H9 (cell line): ENCODE measurements around the gene PSTK. TPM values are rescaled to one million over a fixed set of nuclear protein-coding genes. Genes with fewer than 3 reads are reported as not detected.

ENCODE experiments used
- DNase-seq: peaks from one replicate; pipeline ENCODE4 v3.0.0-alpha.2; 2017
- H2AFZ ChIP-seq: one replicate; pipeline ENCODE4 v1.6.1; 2013; ENCODE audit warnings: mild to moderate bottlenecking, low read length, control low read depth, moderate library complexity
- H2AK5ac ChIP-seq: 2 replicates; pipeline ENCODE4 v1.6.1; 2013; ENCODE audit warnings: low read length, control low read depth, mixed read lengths; ENCODE audit not compliant: insufficient read length
- H2BK120ac ChIP-seq: one replicate; pipeline ENCODE4 v1.6.1; 2013; ENCODE audit warnings: low read depth, mild to moderate bottlenecking, low read length, control low read depth, inconsistent platforms; ENCODE audit not compliant: poor library complexity, severe bottlenecking
- H2BK12ac ChIP-seq: 2 replicates; pipeline ENCODE4 v1.6.1; 2013; ENCODE audit warnings: low read length, control low read depth, mixed read lengths, low read depth; ENCODE audit not compliant: insufficient read length
- H2BK15ac ChIP-seq: 2 replicates; pipeline ENCODE4 v1.6.1; 2013; ENCODE audit warnings: low read depth, low read length, control low read depth
- H2BK20ac ChIP-seq: one replicate; pipeline ENCODE4 v1.6.1; 2013; ENCODE audit warnings: low read depth, mild to moderate bottlenecking, low read length, control low read depth, inconsistent platforms; ENCODE audit not compliant: poor library complexity, severe bottlenecking
- H2BK5ac ChIP-seq: 2 replicates; pipeline ENCODE4 v1.6.1; 2013; ENCODE audit warnings: low read length, control low read depth, mixed read lengths; ENCODE audit not compliant: insufficient read length
- H3K14ac ChIP-seq: 2 replicates; pipeline ENCODE4 v1.6.1; 2013; ENCODE audit warnings: low read length, control low read depth; ENCODE audit not compliant: insufficient read depth
- H3K18ac ChIP-seq: 2 replicates; pipeline ENCODE4 v1.6.1; 2013; ENCODE audit warnings: low read depth, mild to moderate bottlenecking, mixed read lengths, low read length, control low read depth; ENCODE audit not compliant: insufficient read length
- H3K23ac ChIP-seq: 2 replicates; pipeline ENCODE4 v1.6.1; 2013; ENCODE audit warnings: low read length, control low read depth, mixed read lengths, low read depth; ENCODE audit not compliant: insufficient read length
- H3K23me2 ChIP-seq: 2 replicates; pipeline ENCODE4 v1.6.1; 2013; ENCODE audit warnings: low read depth, mild to moderate bottlenecking, mixed read lengths, low read length, control low read depth; ENCODE audit not compliant: insufficient read length, poor library complexity, severe bottlenecking
- H3K27ac ChIP-seq: 2 replicates; pipeline ENCODE4 v1.5.1; 2013; ENCODE audit warnings: low read length, control low read depth, mixed read lengths, low read depth; ENCODE audit not compliant: insufficient read length
- H3K27me3 ChIP-seq: 2 replicates; pipeline ENCODE4 v1.6.1; 2013; ENCODE audit warnings: low read length, control low read depth, inconsistent platforms; ENCODE audit not compliant: insufficient read depth
- H3K4ac ChIP-seq: 2 replicates; pipeline ENCODE4 v1.6.1; 2013; ENCODE audit warnings: low read depth, mild to moderate bottlenecking, control low read depth, inconsistent platforms, low read length, moderate library complexity
- H3K4me1 ChIP-seq: 2 replicates; pipeline ENCODE4 v1.6.1; 2013; ENCODE audit warnings: low read length, control low read depth, inconsistent platforms; ENCODE audit not compliant: insufficient read depth
- H3K4me2 ChIP-seq: 2 replicates; pipeline ENCODE4 v1.6.1; 2013; ENCODE audit warnings: low read length, control low read depth, mixed read lengths; ENCODE audit not compliant: insufficient read length, insufficient read depth
- H3K56ac ChIP-seq: 2 replicates; pipeline ENCODE4 v1.6.1; 2013; ENCODE audit warnings: low read depth, mild to moderate bottlenecking, mixed read lengths, low read length, control low read depth; ENCODE audit not compliant: insufficient read length
- H3K79me1 ChIP-seq: 2 replicates; pipeline ENCODE4 v1.6.1; 2013; ENCODE audit warnings: low read depth, mild to moderate bottlenecking, moderate library complexity, low read length, control low read depth, inconsistent platforms; ENCODE audit not compliant: insufficient read depth, poor library complexity, severe bottlenecking
- H3K79me2 ChIP-seq: 2 replicates; pipeline ENCODE4 v1.6.1; 2013; ENCODE audit warnings: low read length, control low read depth, inconsistent platforms; ENCODE audit not compliant: insufficient read depth
- H3K9ac ChIP-seq: 2 replicates; pipeline ENCODE4 v1.6.1; 2013; ENCODE audit warnings: low read length, control low read depth, mixed read lengths; ENCODE audit not compliant: insufficient read length; ENCODE audit errors: extremely low read depth
- H3K9me3 ChIP-seq: one replicate; pipeline ENCODE4 v1.6.1; 2013; ENCODE audit warnings: low read depth, low read length, inconsistent platforms; ENCODE audit not compliant: control insufficient read depth
- H3T11ph ChIP-seq: one replicate; pipeline ENCODE4 v1.6.1; 2013; ENCODE audit warnings: mild to moderate bottlenecking, low read length, control low read depth, inconsistent platforms
- H4K20me1 ChIP-seq: one replicate; pipeline ENCODE4 v1.6.1; 2013; ENCODE audit not compliant: control insufficient read depth, insufficient read length, insufficient read depth
- H4K5ac ChIP-seq: 2 replicates; pipeline ENCODE4 v1.6.1; 2013; ENCODE audit warnings: low read depth, mild to moderate bottlenecking, mixed read lengths, low read length, control low read depth; ENCODE audit not compliant: insufficient read length
- H4K8ac ChIP-seq: replicated peaks from 2 replicates; pipeline ENCODE4 v1.6.1; 2013; ENCODE audit warnings: low read length, control low read depth, mixed read lengths, low read depth; ENCODE audit not compliant: insufficient read length
- H4K91ac ChIP-seq: 2 replicates; pipeline ENCODE4 v1.6.1; 2013; ENCODE audit warnings: low read depth, mild to moderate bottlenecking, moderate library complexity, mixed read lengths, low read length, control low read depth; ENCODE audit not compliant: insufficient read length
- H3K27ac Mint-ChIP-seq, 3 experiments: 2 replicates in 2 of 3; 3 replicates in 1 of 3; pipeline ENCODE4 v1.8.0; 2020 to 2021; ENCODE audit warnings: mixed read lengths in 3 of 3, mild to moderate bottlenecking in 1 of 3, moderate library complexity in 1 of 3
- H3K27me3 Mint-ChIP-seq: 2 replicates; pipeline ENCODE4 v1.8.0; 2021; ENCODE audit warnings: low read depth, mild to moderate bottlenecking, moderate library complexity, mixed read lengths
- H3K36me3 Mint-ChIP-seq, 3 experiments: 2 replicates in 2 of 3; 3 replicates in 1 of 3; pipeline ENCODE4 v1.8.0; 2020 to 2021; ENCODE audit warnings: low read depth in 3 of 3, mixed read lengths in 3 of 3; ENCODE audit not compliant: insufficient read depth in 1 of 3
- H3K4me1 Mint-ChIP-seq, 2 experiments: 2 replicates each; pipeline ENCODE4 v1.8.0; 2020; ENCODE audit warnings: mixed read lengths in 2 of 2
- H3K4me3 Mint-ChIP-seq, 2 experiments: 2 replicates in 1 of 2; 3 replicates in 1 of 2; pipeline ENCODE4 v1.8.0; 2020 to 2021; ENCODE audit warnings: mild to moderate bottlenecking in 2 of 2, mixed read lengths in 2 of 2, moderate library complexity in 1 of 2
- H3K9me3 Mint-ChIP-seq, 2 experiments: 2 replicates in 1 of 2; 3 replicates in 1 of 2; pipeline ENCODE4 v1.8.0; 2020; ENCODE audit warnings: mild to moderate bottlenecking in 2 of 2, mixed read lengths in 2 of 2, moderate library complexity in 1 of 2
- WGBS: extraction: QIAGEN DNeasy Blood & Tissue Kit; methylation state at CpG from one replicate; pipeline ENCODE4 v1.1.7; 2013; ENCODE audit warnings: missing lambda C conversion rate, low lambda C conversion rate, mixed read lengths; ENCODE audit not compliant: insufficient read length; ENCODE audit errors: extremely low coverage; 5-methylcytosine and 5-hydroxymethylcytosine counted together
- total RNA-seq: library from RNA; stranded (reverse); gene quantifications from 2 replicates; pipeline ENCODE4 v1.2.1, GENCODE V29; 2021
- TF ChIP-seq, protein P1 (sequence below): fragments of 200-600 bp; sonication (generic); conservative IDR thresholded peaks from 3 replicates; pipeline ENCODE4 v1.8.0; 2021; ENCODE audit warnings: antibody characterized with exemption, mild to moderate bottlenecking

PSTK gene
- total RNA-seq, 1 experiment from 2014 or later = 8.0 TPM

- Histone ChIP-seq H2BK15ac (no peak overlapping the region), H3K27ac (no peak overlapping the region), H2AFZ (no peak overlapping the region), H3K23ac (no peak overlapping the region), H3K4me2 (peak overlapping the region; percentile 64), H4K8ac (no peak overlapping the region), H3K56ac (no peak overlapping the region), H3K9me3 (no peaks in the 10 kb centered on the region), H2BK20ac (no peak overlapping the region), H3K4me1 (0 out of 2 replicates have a peak, but pooled peaks cover 2% of the 10 kb centered on the region), H4K5ac (no peak overlapping the region), H4K91ac (no peak overlapping the region), H2BK5ac (no peak overlapping the region), H2AK5ac (no peak overlapping the region), H3K14ac (no peak overlapping the region), H3K18ac (no peak overlapping the region), H3K4ac (no peak overlapping the region), H3K79me1 (no peaks in the 10 kb centered on the region), H3K79me2 (peaks cover 3% of the 10 kb centered on the region; the same call in 1 of the 2 replicates), H2BK120ac (no peak overlapping the region), H2BK12ac (no peak overlapping the region), H3K27me3 (peaks cover 16% of the 10 kb centered on the region; the same call in 1 of the 2 replicates), H3T11ph (no peak overlapping the region), H3K23me2 (peaks cover 18% of the 10 kb centered on the region), H4K20me1 (no peaks in the 10 kb centered on the region), H3K9ac (peak overlapping the region; percentile 88)
- Mint-ChIP-seq H3K27ac (peak overlapping the region in 2 of 3 experiments; percentile 59 to 62; a peak in 5 of 7 replicates), H3K4me1 (peaks cover 29 to 31% of the 10 kb centered on the region in 2 experiments), H3K4me3 (peak overlapping the region; percentile 96 to 100), H3K9me3 (peaks cover 0 to 3% of the 10 kb centered on the region in 2 experiments; a peak in 2 of 5 replicates), H3K27me3 (peaks cover 28% of the 10 kb centered on the region), H3K36me3 (peaks cover 11 to 18% (median 11%) of the 10 kb centered on the region in 3 experiments; a peak in 6 of 7 replicates)
- WGBS = no CpG with 5 or more reads among the region's 30 CpGs
- peak; percentile 32 for DNase-seq
- TF ChIP-seq, protein P1, sequence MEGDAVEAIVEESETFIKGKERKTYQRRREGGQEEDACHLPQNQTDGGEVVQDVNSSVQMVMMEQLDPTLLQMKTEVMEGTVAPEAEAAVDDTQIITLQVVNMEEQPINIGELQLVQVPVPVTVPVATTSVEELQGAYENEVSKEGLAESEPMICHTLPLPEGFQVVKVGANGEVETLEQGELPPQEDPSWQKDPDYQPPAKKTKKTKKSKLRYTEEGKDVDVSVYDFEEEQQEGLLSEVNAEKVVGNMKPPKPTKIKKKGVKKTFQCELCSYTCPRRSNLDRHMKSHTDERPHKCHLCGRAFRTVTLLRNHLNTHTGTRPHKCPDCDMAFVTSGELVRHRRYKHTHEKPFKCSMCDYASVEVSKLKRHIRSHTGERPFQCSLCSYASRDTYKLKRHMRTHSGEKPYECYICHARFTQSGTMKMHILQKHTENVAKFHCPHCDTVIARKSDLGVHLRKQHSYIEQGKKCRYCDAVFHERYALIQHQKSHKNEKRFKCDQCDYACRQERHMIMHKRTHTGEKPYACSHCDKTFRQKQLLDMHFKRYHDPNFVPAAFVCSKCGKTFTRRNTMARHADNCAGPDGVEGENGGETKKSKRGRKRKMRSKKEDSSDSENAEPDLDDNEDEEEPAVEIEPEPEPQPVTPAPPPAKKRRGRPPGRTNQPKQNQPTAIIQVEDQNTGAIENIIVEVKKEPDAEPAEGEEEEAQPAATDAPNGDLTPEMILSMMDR = no peak
Observed at GRCh38 chr10:123007558-123008354, 27.6 kb downstream of the PSTK start.
